Smooth muscle cell (in vitro differentiated cells): Measurements from ENCODE around the gene DCP1B. TPM values are rescaled to one million over a fixed set of nuclear protein-coding genes. Genes with fewer than 3 reads are reported as not detected.

Source experiments
- DNase-seq: peaks from one replicate; lab custom pipeline; 2025; ENCODE audit not compliant: unreplicated experiment; lab: John Stamatoyannopoulos, UW
- H2AFZ ChIP-seq: fragments of 200-600 bp; sonication (generic); 2 replicates; pipeline ENCODE4 v1.6.0; 2016; ENCODE audit warnings: antibody characterized with exemption, low read depth, mild to moderate bottlenecking
- H3F3A ChIP-seq: fragments of 200-600 bp; sonication (generic); 2 replicates; pipeline ENCODE4 v1.6.0; 2017; ENCODE audit warnings: antibody characterized with exemption, low read depth
- H3K27ac ChIP-seq: fragments of 200-600 bp; sonication (generic); 2 replicates; pipeline ENCODE4 v1.5.1; 2016; ENCODE audit warnings: low read depth, mild to moderate bottlenecking
- H3K27me3 ChIP-seq: fragments of 200-600 bp; sonication (generic); 2 replicates; pipeline ENCODE4 v1.6.1; 2016; ENCODE audit warnings: low read depth, mild to moderate bottlenecking
- H3K36me3 ChIP-seq: fragments of 200-600 bp; sonication (generic); 2 replicates; pipeline ENCODE4 v1.5.1; 2016; ENCODE audit warnings: low read depth
- H3K4me1 ChIP-seq: fragments of 200-600 bp; sonication (generic); 2 replicates; pipeline ENCODE4 v1.5.1; 2016; ENCODE audit warnings: low read depth
- H3K4me2 ChIP-seq: fragments of 200-600 bp; sonication (generic); 2 replicates; pipeline ENCODE4 v1.6.0; 2016; ENCODE audit warnings: mild to moderate bottlenecking
- H3K4me3 ChIP-seq: fragments of 200-600 bp; sonication (generic); 2 replicates; pipeline ENCODE4 v1.5.1; 2016; ENCODE audit warnings: mild to moderate bottlenecking
- H3K79me2 ChIP-seq: fragments of 200-600 bp; sonication (generic); 2 replicates; pipeline ENCODE4 v1.6.0; 2016; ENCODE audit warnings: low read depth, mild to moderate bottlenecking
- H3K9ac ChIP-seq: fragments of 200-600 bp; sonication (generic); 2 replicates; pipeline ENCODE4 v1.6.0; 2016; ENCODE audit warnings: low read depth
- H3K9me3 ChIP-seq: fragments of 200-600 bp; sonication (generic); replicated peaks from 2 replicates; pipeline ENCODE4 v1.5.1; 2016; ENCODE audit warnings: low read depth
- H4K20me1 ChIP-seq: fragments of 200-600 bp; sonication (generic); 2 replicates; pipeline ENCODE4 v1.6.0; 2016; ENCODE audit warnings: low read depth
- CTCF ChIP-seq: fragments of 200-600 bp; sonication (generic); IDR thresholded peaks from 2 replicates; pipeline ENCODE4 v1.5.1; 2017; ENCODE audit warnings: borderline replicate concordance, mild to moderate bottlenecking, antibody characterized with exemption; ENCODE audit not compliant: insufficient read depth, poor library complexity, severe bottlenecking
- WGBS: methylation state at CpG from one replicate; pipeline ENCODE4 v1.1.7; 2016; ENCODE audit warnings: low lambda C conversion rate; 5-methylcytosine and 5-hydroxymethylcytosine counted together
- polyA plus RNA-seq: library from polyadenylated mRNA; unstranded; fragments of >200 nt; fragmentation: Nextera tagmentation; extraction: Ambion mirVana; gene quantifications from 2 replicates; pipeline ENCODE4 v1.2.1, GENCODE V29; 2016
- total RNA-seq: library from RNA; depleted of rRNA; stranded (reverse); fragments of >200 nt; gene quantifications from 2 replicates; pipeline ENCODE4 v1.2.3, GENCODE V29; 2014

DCP1B gene
- total and polyA plus RNA-seq, 2 experiments from 2014 or later: 34.9 to 38.1 TPM

- Histone ChIP-seq H3K79me2 (peaks cover 11% of the 10 kb centered on the region), H4K20me1 (peaks cover 4% of the 10 kb centered on the region), H3K9ac (no peak overlapping the region), H3F3A (no peaks in the 10 kb centered on the region), H3K27me3 (no peaks in the 10 kb centered on the region), H3K4me3 (no peak overlapping the region), H3K4me1 (no peaks in the 10 kb centered on the region), H3K36me3 (peaks cover 38% of the 10 kb centered on the region), H2AFZ (no peak overlapping the region), H3K9me3 (no peaks in the 10 kb centered on the region), H3K27ac (no peak overlapping the region), H3K4me2 (no peak overlapping the region)
- DNase-seq: no peak
- TF ChIP-seq CTCF: no peak
Measured at GRCh38 chr12:1984759-1985158, 19.5 kb downstream of the DCP1B start.

GRCh38 chr12:1980282-1980681 is 24.0 kb downstream of the DCP1B start:
- WGBS: 91% methylated on average over 2 of the region's 2 CpGs
- TF ChIP-seq CTCF: no peak
- H3K27me3 ChIP-seq: no peaks in the 10 kb centered on the region
- H4K20me1 ChIP-seq: peaks cover 4% of the 10 kb centered on the region
- H3K4me2 ChIP-seq: no peak overlapping the region
- no peak overlapping the region for H3K27ac ChIP-seq
- H3K9ac ChIP-seq: no peak overlapping the region
- H3K4me3 ChIP-seq: no peak overlapping the region
- peaks cover 14% of the 10 kb centered on the region for H3K79me2 ChIP-seq
- no peak overlapping the region for H2AFZ ChIP-seq
- DNase-seq: no peak
- H3F3A ChIP-seq: peaks cover 22% of the 10 kb centered on the region
- peaks cover 13% of the 10 kb centered on the region for H3K36me3 ChIP-seq
- H3K9me3 ChIP-seq: no peaks in the 10 kb centered on the region
- no peaks in the 10 kb centered on the region for H3K4me1 ChIP-seq

- no peak for DNase-seq
- Histone ChIP-seq H3K4me3 (no peak overlapping the region), H3F3A (peaks cover 22% of the 10 kb centered on the region), H3K4me1 (peaks cover 3% of the 10 kb centered on the region), H3K9me3 (no peaks in the 10 kb centered on the region), H3K27ac (peak overlapping the region; percentile 80), H2AFZ (no peak overlapping the region), H3K4me2 (no peak overlapping the region), H3K27me3 (no peaks in the 10 kb centered on the region), H3K9ac (no peak overlapping the region), H3K36me3 (no peaks in the 10 kb centered on the region), H4K20me1 (peaks cover 4% of the 10 kb centered on the region), H3K79me2 (peaks cover 14% of the 10 kb centered on the region)
- 81% methylated on average over 4 of the region's 4 CpGs for WGBS
- no peak for TF ChIP-seq CTCF
Measured at GRCh38 chr12:1978078-1978862, 26.0 kb downstream of the DCP1B start.

- H3K9me3 ChIP-seq: no peaks in the 10 kb centered on the region
- H3K9ac ChIP-seq: no peak overlapping the region
- DNase-seq: no peak
- H4K20me1 ChIP-seq: peaks cover 5% of the 10 kb centered on the region
- peak overlapping the region; percentile 64 for H2AFZ ChIP-seq
- peak overlapping the region; percentile 15 for H3K4me2 ChIP-seq
- TF ChIP-seq CTCF: no peak
- H3K4me3 ChIP-seq: no peak overlapping the region
- H3K4me1 ChIP-seq: peaks cover 8% of the 10 kb centered on the region
- H3K27ac ChIP-seq: peak overlapping the region; percentile 80
- peaks cover 22% of the 10 kb centered on the region for H3F3A ChIP-seq
- WGBS: 52% methylated on average over 1 of the region's 1 CpG
- no peaks in the 10 kb centered on the region for H3K27me3 ChIP-seq
- peaks cover 8% of the 10 kb centered on the region for H3K79me2 ChIP-seq
- no peaks in the 10 kb centered on the region for H3K36me3 ChIP-seq
Measured at GRCh38 chr12:1977588-1977987, 26.7 kb downstream of the DCP1B start.
